DMS79 (cell line): Measurements from ENCODE around the gene DHCR7.

Experiments
- DNase-seq: peaks from one replicate; lab custom pipeline; 2025; lab: John Stamatoyannopoulos, UW

DHCR7 gene

GRCh38 chr11:71410363-71410966, 37.7 kb downstream of the DHCR7 start:
- DNase-seq, result no peak

DNA sequence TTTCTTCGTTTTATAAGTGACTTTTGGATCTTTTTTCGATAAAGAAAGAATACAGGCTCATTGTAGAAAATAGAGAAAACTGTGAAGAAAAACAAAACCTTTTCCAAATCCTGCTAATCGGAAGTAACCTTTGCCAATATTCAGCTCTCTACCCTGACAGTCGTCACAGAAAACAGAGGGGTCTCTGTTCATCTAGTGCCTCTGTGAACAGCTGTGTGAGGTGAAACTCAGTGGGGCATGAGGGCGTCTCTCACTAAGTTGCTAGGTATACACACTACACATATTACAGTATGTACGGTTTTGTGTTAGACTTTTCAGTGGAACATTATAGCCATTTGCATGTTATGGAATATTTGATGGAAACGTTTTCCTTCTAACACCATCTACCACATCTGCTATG, 39.4 kb downstream of the DHCR7 start:
- no peak for DNase-seq

- DNase-seq, result no peak
Measured at GRCh38 chr11:71407356-71407755, 40.8 kb downstream of the DHCR7 start.

DNA sequence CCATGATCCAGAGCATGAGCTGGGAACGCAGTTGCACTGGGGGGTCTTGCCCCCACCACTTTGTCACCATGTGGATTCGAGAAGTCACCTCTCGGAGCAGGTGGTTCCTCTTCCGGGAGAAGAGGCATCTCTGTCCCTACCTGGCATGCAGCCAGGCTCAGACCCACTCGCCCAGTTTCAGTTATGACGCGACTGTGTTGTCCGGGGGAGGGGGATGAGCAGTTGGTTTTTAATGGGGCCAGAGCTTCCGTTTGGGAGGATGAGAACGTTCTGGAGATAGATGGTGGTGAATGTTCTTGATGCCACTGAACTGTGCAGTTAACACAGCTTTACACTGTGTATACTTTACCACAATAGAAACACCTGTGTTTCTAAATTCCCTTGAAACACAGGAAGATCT, 41.5 kb downstream of the DHCR7 start:
- no peak for DNase-seq

- no peak for DNase-seq
Measured at GRCh38 chr11:71404209-71404608, 44.0 kb downstream of the DHCR7 start.

- no peak for DNase-seq
Measured at GRCh38 chr11:71402878-71403277, 45.3 kb downstream of the DHCR7 start.

DNA sequence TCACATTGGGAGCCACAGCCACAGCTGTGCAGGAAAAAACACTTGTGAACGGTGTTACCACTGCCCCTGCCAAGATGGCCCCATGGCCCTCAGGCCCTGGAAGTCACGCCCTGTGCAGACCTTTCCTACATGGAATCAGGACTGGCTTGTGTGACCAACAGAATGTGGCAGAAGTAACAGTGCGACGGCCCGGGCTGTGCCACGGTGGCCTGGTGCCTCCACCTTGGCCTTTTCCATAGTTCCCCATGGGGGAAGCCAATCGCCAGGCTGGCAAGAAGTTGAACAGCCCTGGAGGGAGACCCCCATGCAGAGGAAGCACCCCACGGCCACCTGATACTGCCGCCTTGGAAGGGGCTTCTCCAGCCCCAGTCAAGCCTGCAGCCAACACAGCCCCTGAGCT, 48.0 kb downstream of the DHCR7 start:
- no peak for DNase-seq

GRCh38 chr11:71399341-71399740, 48.9 kb downstream of the DHCR7 start:
- DNase-seq, result no peak

DNA sequence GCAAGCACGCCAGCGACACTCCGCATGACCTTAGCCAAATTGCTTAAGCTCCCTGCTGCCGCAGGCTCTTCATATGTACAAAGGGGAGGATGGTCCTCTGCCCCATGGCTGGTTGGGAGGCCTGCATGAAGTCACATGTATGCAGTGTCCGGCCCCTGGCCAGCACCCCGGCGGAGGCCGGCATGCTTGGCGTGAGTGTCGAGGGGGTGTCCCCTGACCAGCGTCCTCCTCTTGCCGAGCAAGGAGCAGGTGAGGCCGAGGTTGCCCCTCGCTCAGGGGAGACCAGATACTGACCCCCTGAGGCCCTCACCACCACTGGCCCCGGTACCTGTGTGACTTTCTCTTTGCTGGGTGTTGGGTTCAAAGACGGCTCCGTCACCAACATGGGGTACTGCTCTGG, 50.2 kb downstream of the DHCR7 start:
- DNase-seq, result no peak

DNA sequence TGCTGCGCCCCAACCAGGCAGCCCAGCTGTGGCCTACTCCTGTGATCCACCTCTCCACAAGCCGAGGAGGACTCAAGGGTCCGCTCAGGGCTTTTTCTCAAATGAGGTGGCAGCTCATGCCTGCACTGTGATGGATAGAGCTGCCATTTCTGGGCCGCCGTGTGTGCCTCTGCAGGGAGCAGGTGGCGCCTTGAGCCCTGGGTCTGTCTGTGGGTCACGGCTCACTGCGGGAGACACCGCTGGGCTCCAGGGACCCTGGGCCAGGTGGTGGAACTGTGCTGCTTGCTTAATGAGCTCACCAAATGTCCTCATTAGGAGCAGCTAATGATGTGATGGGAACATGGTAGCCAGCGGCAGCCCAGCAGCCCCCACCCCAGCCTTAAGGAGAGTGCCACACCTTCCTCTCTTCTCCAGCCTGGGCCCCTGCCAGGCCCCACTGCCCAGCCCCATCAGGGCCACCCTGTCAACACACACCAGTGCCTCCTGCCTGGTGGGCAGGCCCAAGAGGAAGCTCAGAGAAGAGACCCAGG, 50.8 kb downstream of the DHCR7 start:
- no peak for DNase-seq

DNA sequence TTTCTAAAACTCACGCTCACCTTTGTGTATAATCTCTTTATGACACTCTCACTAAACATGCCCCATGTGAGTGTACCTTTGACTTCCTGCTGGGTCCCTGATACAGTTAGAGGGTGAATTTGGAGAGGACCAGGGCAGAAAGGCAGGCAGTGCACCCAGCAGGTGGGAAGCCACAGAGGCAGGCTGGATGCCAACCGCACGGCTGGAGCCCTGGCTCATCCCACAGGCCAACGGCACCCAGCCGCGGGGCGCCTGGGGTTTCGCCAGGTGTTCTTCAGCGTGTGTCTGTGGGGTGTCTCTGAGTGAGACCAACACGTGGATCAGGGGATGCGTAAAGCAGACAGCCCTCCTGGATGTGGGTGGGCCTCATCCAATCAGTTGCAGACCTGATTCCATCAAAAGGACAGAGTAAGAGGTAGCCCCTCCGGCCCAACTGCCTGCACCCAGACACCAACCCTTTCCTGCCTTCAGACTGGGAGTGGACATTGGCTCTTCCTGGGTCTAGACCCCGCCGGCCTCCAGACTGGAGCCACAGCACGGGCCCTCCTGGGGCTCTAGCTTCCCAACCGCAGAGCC, 51.6 kb downstream of the DHCR7 start:
- no peak for DNase-seq

DNA sequence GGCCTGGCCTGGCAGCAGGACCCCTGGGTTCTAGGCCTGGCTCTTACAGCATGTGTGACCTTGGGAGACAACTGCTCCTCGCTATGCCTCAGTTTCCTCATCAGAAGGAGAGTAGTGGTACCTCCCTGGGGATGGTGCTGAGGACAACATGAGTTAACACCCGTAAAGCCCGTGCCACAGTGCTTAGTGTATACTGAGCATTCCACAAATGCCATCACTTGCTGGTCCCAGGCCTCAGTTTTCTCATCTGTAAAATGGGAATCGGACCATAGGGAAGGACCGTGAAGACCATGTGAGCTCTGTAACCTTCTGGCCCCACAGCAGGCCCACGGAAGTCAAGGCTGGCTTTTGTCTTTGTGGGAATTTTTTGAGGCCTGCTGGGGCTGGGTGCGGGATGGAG, 52.4 kb downstream of the DHCR7 start:
- DNase-seq, result no peak

GRCh38 chr11:71395263-71395560, 53.0 kb downstream of the DHCR7 start:
- DNase-seq, result no peak

GRCh38 chr11:71393283-71393682, 54.9 kb downstream of the DHCR7 start:
- no peak for DNase-seq

GRCh38 chr11:71391796-71392195, 56.4 kb downstream of the DHCR7 start:
- DNase-seq, result no peak

- no peak for DNase-seq
Measured at GRCh38 chr11:71391352-71391751, 56.8 kb downstream of the DHCR7 start.

DNA sequence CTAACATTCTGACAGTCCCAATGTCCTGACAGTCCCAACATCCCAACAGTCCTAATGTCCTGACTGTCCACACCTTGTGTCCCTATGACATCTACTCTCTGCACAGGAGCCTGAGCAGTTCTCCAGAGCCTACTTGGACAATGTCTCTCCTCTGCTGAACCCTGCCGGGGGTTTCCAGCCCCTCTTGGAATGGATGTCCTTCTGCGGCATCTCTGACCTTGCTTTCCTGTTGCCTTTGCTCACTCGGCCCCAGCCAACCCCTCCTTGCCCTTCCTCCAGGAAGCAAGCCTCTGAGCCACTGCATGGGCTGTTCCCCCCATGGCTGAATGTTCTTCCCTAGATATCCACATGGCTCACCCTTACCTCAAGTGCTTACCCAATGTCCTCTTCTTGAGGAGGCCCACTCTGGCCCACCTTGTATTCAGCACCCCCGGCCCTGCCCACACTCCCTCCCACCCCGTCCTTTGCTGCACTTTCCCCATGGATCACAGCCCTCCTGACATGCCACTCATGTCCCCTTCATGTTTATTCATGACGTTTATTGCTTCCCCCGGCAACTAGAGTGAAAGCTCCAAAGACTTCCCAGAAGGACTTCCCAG, 59.5 kb downstream of the DHCR7 start:
- no peak for DNase-seq

GRCh38 chr11:71387784-71388636, 60.2 kb downstream of the DHCR7 start:
- DNase-seq, result no peak

DNA sequence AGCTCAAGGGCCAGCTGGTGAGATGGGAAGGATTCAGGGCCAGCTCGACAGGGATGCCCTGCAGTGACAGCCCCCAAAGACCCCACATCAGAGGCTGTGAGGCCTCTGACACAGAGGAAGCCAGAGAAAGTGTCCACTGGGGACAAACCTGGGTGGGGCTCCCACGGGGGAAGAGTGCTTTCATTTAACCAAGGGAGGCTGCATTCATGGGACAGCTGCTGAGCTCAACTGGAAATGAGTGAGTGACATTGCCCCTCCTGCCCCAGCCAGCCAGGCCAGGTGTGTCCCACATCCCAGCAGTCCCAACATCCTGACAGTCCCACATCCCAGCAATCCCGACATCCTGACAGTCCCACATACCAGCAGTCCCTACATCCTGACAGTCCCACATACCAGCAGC, 61.0 kb downstream of the DHCR7 start:
- no peak for DNase-seq

DNA sequence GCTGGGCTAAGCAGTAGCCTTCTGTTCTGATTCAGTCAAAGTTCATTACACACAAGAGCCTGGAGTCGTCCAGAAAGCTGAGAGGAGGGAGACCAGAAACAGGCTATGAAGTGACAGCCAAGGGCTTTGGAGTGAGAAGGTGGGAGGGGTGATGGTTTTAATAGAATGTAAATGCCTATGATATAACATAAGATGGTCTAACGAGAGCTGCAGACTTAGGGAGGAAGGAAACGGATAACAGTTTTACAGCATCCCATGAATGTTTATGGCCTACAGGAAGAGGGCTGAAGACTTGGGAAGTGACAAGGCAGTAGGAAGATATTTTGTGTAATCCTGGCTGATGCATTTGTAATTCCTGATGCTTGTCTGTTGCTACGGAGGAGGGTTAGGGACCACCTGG, 62.0 kb downstream of the DHCR7 start:
- DNase-seq, result no peak

- DNase-seq, result no peak
Measured at GRCh38 chr11:71385091-71385490, 63.1 kb downstream of the DHCR7 start.

- no peak for DNase-seq
Measured at GRCh38 chr11:71384561-71384960, 63.6 kb downstream of the DHCR7 start.
